ENCODE measurements around the gene RSBN1. TPM values are rescaled to one million over a fixed set of nuclear protein-coding genes. Genes with fewer than 3 reads are reported as not detected.
"Not testable (repeated sequence)": the region's sequence is repeated elsewhere in the genome, so short reads cannot be mapped to it uniquely, and the experiment has no call there.

Gene RSBN1
- total RNA-seq, 6 donors from 2014 or later: 20.2 to 32.8 (median 23.6) TPM

- DNase-seq (no peak), ATAC-seq (ENCODE audit: low FRiP score in 2 of 2) (no peak)
- Histone ChIP-seq H3K27ac (no peak overlapping the region), H3K4me1 (no peaks in the 10 kb centered on the region), H3K4me3 (no peak overlapping the region), H3K9me3 (no peaks in the 10 kb centered on the region), H3K36me3 (no peaks in the 10 kb centered on the region), H3K27me3 (no peaks in the 10 kb centered on the region)
- 90 to 97% methylated on average over 1 of the region's 1 CpG for whole genome bisulfite sequencing, 2 donors
- TF ChIP-seq EP300 (IDR thresholded peaks at IDR 0.05): no peak
- TF ChIP-seq CTCF (IDR thresholded peaks at IDR 0.05): no peak
- TF ChIP-seq POLR2AphosphoS5 (IDR thresholded peaks at IDR 0.05): no peak
- TF ChIP-seq POLR2A (IDR thresholded peaks at IDR 0.05): no peak
These were observed 42.0 kb upstream of the RSBN1 start for GRCh38 chr1:113854234-113854633.

GRCh38 chr1:113852694-113853093 is 40.4 kb upstream of the RSBN1 start:
- ATAC-seq (ENCODE audit: low FRiP score in 2 of 2): not testable (repeated sequence)

GRCh38 chr1:113850127-113850796 is 38.0 kb upstream of the RSBN1 start:
- H3K27ac ChIP-seq: no peak overlapping the region
- 73% methylated on average over 3 of the region's 3 CpGs for WGBS, 2 donors
- no peaks in the 10 kb centered on the region for H3K9me3 ChIP-seq
- H3K36me3 ChIP-seq: no peaks in the 10 kb centered on the region
- ATAC-seq (ENCODE audit: low FRiP score in 2 of 2): no peak
- TF ChIP-seq POLR2A (IDR thresholded peaks at IDR 0.05) (no peak), CTCF (IDR thresholded peaks at IDR 0.05) (no peak), EP300 (IDR thresholded peaks at IDR 0.05) (no peak), POLR2AphosphoS5 (IDR thresholded peaks at IDR 0.05) (no peak)
- H3K4me1 ChIP-seq: no peaks in the 10 kb centered on the region
- no peaks in the 10 kb centered on the region for H3K27me3 ChIP-seq
- no peak overlapping the region for H3K4me3 ChIP-seq
- no peak for DNase-seq

More at GRCh38 chr1:113852694-113853093, 40.4 kb upstream of the RSBN1 start:
- 55 to 80% methylated on average over 6 of the region's 6 CpGs for WGBS, 2 donors
- H3K27me3 ChIP-seq, H3K27ac ChIP-seq, H3K4me3 ChIP-seq, H3K4me1 ChIP-seq, H3K9me3 ChIP-seq, H3K36me3 ChIP-seq, DNase-seq: not testable (repeated sequence)

- Histone ChIP-seq H3K36me3 (no peaks in the 10 kb centered on the region), H3K4me1 (no peaks in the 10 kb centered on the region), H3K9me3 (no peaks in the 10 kb centered on the region), H3K4me3 (no peak overlapping the region), H3K27ac (no peak overlapping the region), H3K27me3 (no peaks in the 10 kb centered on the region)
- ATAC-seq (ENCODE audit: low FRiP score in 2 of 2): no peak
- no peak for TF ChIP-seq CTCF (IDR thresholded peaks at IDR 0.05)
- TF ChIP-seq EP300 (IDR thresholded peaks at IDR 0.05): no peak
- TF ChIP-seq POLR2AphosphoS5 (IDR thresholded peaks at IDR 0.05): no peak
- TF ChIP-seq POLR2A (IDR thresholded peaks at IDR 0.05): no peak
- DNase-seq: no peak
These were observed 36.8 kb upstream of the RSBN1 start for GRCh38 chr1:113849072-113849471.

GRCh38 chr1:113846391-113847035 is 34.2 kb upstream of the RSBN1 start:
- WGBS, 2 donors: 78 to 88% methylated on average over 2 of the region's 2 CpGs
- Histone ChIP-seq H3K27me3 (no peaks in the 10 kb centered on the region), H3K36me3 (no peaks in the 10 kb centered on the region), H3K4me3 (no peak overlapping the region), H3K4me1 (no peaks in the 10 kb centered on the region), H3K9me3 (no peaks in the 10 kb centered on the region), H3K27ac (no peak overlapping the region)
- no peak for ATAC-seq (ENCODE audit: low FRiP score in 2 of 2)
- DNase-seq: no peak
- no peak for TF ChIP-seq POLR2A (IDR thresholded peaks at IDR 0.05)
- TF ChIP-seq POLR2AphosphoS5 (IDR thresholded peaks at IDR 0.05): no peak
- TF ChIP-seq CTCF (IDR thresholded peaks at IDR 0.05): no peak
- no peak for TF ChIP-seq EP300 (IDR thresholded peaks at IDR 0.05)

Measured in upper lobe of left lung (tissue), 6 donors.